Natural killer cell (primary cell): ENCODE data around the gene PRKACA. TPM values are rescaled to one million over a fixed set of nuclear protein-coding genes. Genes with fewer than 3 reads are reported as not detected.

Experiments
- ATAC-seq, 3 donors: fragments of 150-1000 bp in 2 of 3; fragments of 200-7000 bp in 1 of 3; cut with Tn5 transposase; 1 replicate in 1 of 3; 2 replicates in 2 of 3; pipeline ENCODE4 v1.10.0; 2021; ENCODE audit warnings: mild to moderate bottlenecking in 2 of 3, moderate library complexity in 2 of 3
- DNase-seq, 2 donors: peaks; one replicate each; pipeline versions ENCODE4 v3.0.0 to v3.0.0-alpha.2; 2013 to 2021; ENCODE audit warnings: mixed read lengths in 1 of 2
- H3K27ac ChIP-seq: one replicate; pipeline ENCODE4 v1.5.1; 2013; ENCODE audit warnings: mild to moderate bottlenecking, low read length
- H3K27me3 ChIP-seq: one replicate; pipeline ENCODE4 v1.6.1; 2013; ENCODE audit warnings: low read length; ENCODE audit not compliant: control insufficient read depth, insufficient read depth
- H3K36me3 ChIP-seq: one replicate; pipeline ENCODE4 v1.6.1; 2013; ENCODE audit warnings: low read length; ENCODE audit not compliant: control insufficient read depth, insufficient read depth
- H3K4me1 ChIP-seq: one replicate; pipeline ENCODE4 v1.6.1; 2013; ENCODE audit warnings: low read length; ENCODE audit not compliant: control insufficient read depth, insufficient read depth
- H3K4me3 ChIP-seq: one replicate; pipeline ENCODE4 v1.5.1; 2013; ENCODE audit warnings: low read length
- H3K9me3 ChIP-seq: one replicate; pipeline ENCODE4 v1.6.1; 2013; ENCODE audit warnings: low read length; ENCODE audit not compliant: control insufficient read depth, insufficient read depth
- H3K27ac Mint-ChIP-seq, 2 donors: one replicate each; pipeline ENCODE4 v1.8.0; 2022; ENCODE audit warnings: mild to moderate bottlenecking in 2 of 2, mixed read lengths in 2 of 2, moderate library complexity in 1 of 2
- H3K27me3 Mint-ChIP-seq, 2 donors: one replicate each; pipeline ENCODE4 v1.8.0; 2022; ENCODE audit warnings: low read depth in 2 of 2, mixed read lengths in 2 of 2
- H3K36me3 Mint-ChIP-seq: one replicate; pipeline ENCODE4 v1.8.0; 2022; ENCODE audit warnings: mixed read lengths
- H3K4me1 Mint-ChIP-seq, 2 donors: one replicate each; pipeline ENCODE4 v1.8.0; 2022; ENCODE audit warnings: mixed read lengths in 2 of 2
- H3K4me3 Mint-ChIP-seq: one replicate; pipeline ENCODE4 v1.8.0; 2022; ENCODE audit warnings: mild to moderate bottlenecking, moderate library complexity, mixed read lengths
- H3K9me3 Mint-ChIP-seq, 2 donors: one replicate each; pipeline ENCODE4 v1.8.0; 2022; ENCODE audit warnings: mixed read lengths in 2 of 2
- whole genome bisulfite sequencing: methylation state at CpG from one replicate; pipeline ENCODE4 v1.1.7; 2013; ENCODE audit warnings: missing lambda C conversion rate; ENCODE audit not compliant: insufficient coverage; 5-methylcytosine and 5-hydroxymethylcytosine counted together
- intact Hi-C: fragments of 100-400 bp; cut with micrococcal nuclease; formaldehyde crosslinking; loops from one replicate; pipeline ENCODE4 v1.14.2; 2022
- total RNA-seq, 4 donors: library from RNA; stranded (reverse); fragments of 120-200 nt in 1 of 4; gene quantifications; one replicate each; pipeline versions ENCODE4 v1.2.3 to v1.2.4, GENCODE V29; 2013 to 2022
- TF ChIP-seq, protein P1 (sequence below): fragments of 200-600 bp; IDR thresholded peaks from one replicate; pipeline ENCODE4 v1.8.0; 2022; ENCODE audit warnings: antibody characterized with exemption

PRKACA gene
- total RNA-seq, 3 donors from 2014 or later (not counting 1 experiment from before 2014, with no cell fraction given): 68.6 to 71.8 (median 69.3) TPM

DNA sequence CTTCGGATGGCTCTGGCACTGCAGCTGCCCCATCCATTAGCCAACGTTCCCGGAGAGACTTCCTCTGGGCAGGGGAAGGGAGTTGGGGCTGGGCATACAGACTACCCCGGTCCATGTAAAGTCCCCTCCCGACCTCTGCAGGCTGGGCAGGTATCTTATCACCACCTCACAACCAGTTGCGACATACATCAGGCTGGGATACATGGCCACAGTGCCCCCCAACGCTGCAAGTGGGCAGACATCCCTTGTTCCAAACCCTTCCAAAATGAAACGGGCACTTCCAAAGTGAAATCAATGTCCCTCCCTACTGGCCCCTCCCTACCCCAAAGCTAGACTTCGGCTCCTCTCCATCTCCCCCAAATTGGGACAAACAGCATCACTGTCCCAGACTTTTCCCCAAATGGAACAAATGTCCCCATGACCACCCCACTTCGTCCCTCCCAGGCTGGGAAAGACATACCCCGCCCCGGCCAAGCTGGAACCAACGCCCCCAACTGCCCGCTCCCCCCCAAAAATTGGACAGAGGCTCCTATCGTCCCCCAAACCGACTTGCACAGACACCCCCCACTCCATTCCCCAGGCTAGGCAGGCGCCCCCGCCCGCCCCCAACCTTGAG is 60.7 kb downstream of the PRKACA start:
- ATAC-seq (no peak), DNase-seq (no peak)
- H3K27ac ChIP-seq: no peak overlapping the region
- H3K4me3 Mint-ChIP-seq: peak overlapping the region; percentile 31
- peaks cover 20% of the 10 kb centered on the region for H3K27me3 ChIP-seq
- intact Hi-C loops: no loop called here
- no peaks in the 10 kb centered on the region for H3K36me3 Mint-ChIP-seq
- no peak overlapping the region for H3K27ac Mint-ChIP-seq
- peaks cover 10% of the 10 kb centered on the region for H3K36me3 ChIP-seq
- H3K4me1 Mint-ChIP-seq: peaks cover 9 to 22% of the 10 kb centered on the region in 2 donors
- H3K4me3 ChIP-seq: no peak overlapping the region
- 42% methylated on average over 19 of the region's 19 CpGs for WGBS
- H3K27me3 Mint-ChIP-seq: peaks cover 20 to 30% of the 10 kb centered on the region in 2 donors
- TF ChIP-seq, protein P1, sequence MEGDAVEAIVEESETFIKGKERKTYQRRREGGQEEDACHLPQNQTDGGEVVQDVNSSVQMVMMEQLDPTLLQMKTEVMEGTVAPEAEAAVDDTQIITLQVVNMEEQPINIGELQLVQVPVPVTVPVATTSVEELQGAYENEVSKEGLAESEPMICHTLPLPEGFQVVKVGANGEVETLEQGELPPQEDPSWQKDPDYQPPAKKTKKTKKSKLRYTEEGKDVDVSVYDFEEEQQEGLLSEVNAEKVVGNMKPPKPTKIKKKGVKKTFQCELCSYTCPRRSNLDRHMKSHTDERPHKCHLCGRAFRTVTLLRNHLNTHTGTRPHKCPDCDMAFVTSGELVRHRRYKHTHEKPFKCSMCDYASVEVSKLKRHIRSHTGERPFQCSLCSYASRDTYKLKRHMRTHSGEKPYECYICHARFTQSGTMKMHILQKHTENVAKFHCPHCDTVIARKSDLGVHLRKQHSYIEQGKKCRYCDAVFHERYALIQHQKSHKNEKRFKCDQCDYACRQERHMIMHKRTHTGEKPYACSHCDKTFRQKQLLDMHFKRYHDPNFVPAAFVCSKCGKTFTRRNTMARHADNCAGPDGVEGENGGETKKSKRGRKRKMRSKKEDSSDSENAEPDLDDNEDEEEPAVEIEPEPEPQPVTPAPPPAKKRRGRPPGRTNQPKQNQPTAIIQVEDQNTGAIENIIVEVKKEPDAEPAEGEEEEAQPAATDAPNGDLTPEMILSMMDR: no peak
- H3K9me3 ChIP-seq: no peaks in the 10 kb centered on the region
- H3K4me1 ChIP-seq: peaks cover 21% of the 10 kb centered on the region
- H3K9me3 Mint-ChIP-seq: no peaks in the 10 kb centered on the region

DNA sequence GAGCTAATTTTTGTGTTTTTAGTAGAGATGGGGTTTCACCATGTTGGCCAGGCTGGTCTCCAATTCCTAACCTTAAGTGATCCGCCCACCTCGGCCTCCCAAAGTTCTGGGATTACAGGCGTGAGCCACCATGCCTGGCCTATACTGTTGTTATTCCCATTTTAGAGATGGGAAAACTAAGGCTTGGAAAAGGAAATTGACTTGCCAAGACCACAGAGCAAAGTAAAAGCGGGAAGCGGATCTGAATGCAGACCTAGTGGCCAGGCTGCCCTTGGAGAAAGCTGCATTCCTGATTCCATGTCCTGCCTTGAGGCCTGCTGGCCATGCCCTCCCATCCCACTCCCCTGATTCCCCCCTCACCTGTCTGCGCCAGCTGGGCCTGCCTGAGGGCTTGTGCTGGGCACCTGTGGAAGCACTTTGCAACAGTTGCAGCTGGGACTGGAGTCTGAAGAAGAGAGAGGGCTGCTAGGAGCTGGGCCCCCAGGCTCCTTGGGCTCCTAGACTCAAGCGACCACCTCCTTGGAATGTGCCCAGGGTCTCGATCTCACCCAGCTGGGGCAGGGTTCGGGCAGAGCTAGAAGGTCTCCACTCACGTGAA is 61.4 kb downstream of the PRKACA start:
- Mint-ChIP-seq H3K4me3 (no peak overlapping the region), H3K27me3 (peaks cover 20 to 25% of the 10 kb centered on the region in 2 donors), H3K36me3 (no peaks in the 10 kb centered on the region), H3K9me3 (no peaks in the 10 kb centered on the region), H3K27ac (no peak overlapping the region), H3K4me1 (peaks cover 9 to 22% of the 10 kb centered on the region in 2 donors)
- 94% methylated on average over 10 of the region's 10 CpGs for WGBS
- peaks cover 21% of the 10 kb centered on the region for H3K4me1 ChIP-seq
- peaks cover 16% of the 10 kb centered on the region for H3K36me3 ChIP-seq
- no peaks in the 10 kb centered on the region for H3K9me3 ChIP-seq
- intact Hi-C loops: no loop called here
- H3K27ac ChIP-seq: no peak overlapping the region
- ATAC-seq (no peak), DNase-seq (no peak)
- TF ChIP-seq, protein P1: no peak
- no peak overlapping the region for H3K4me3 ChIP-seq
- peaks cover 18% of the 10 kb centered on the region for H3K27me3 ChIP-seq

DNA sequence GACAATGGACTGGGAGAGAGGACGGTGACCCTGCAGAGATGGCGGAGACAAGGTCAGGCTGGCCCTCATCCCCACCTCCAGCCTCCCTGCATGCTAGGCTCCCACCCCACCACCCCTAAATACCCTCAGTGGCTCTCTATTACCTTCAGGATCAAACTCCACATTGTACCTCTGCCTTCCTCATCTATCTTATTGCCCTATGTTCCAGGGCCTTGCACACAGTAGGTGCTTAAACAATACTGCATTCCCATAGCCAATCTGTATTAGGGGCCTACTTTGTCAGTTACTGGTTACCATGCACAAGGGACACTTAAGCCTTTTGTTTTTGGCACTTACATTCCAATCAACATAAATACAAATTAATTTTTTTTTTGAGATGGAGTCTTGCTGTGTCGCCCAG is 62.2 kb downstream of the PRKACA start:
- ATAC-seq (no peak), DNase-seq (no peak)
- peaks cover 21% of the 10 kb centered on the region for H3K4me1 ChIP-seq
- peaks cover 9 to 23% of the 10 kb centered on the region in 2 donors for H3K4me1 Mint-ChIP-seq
- peaks cover 20 to 23% of the 10 kb centered on the region in 2 donors for H3K27me3 Mint-ChIP-seq
- intact Hi-C loops: no loop called here
- H3K4me3 Mint-ChIP-seq: no peak overlapping the region
- H3K27me3 ChIP-seq: peaks cover 18% of the 10 kb centered on the region
- H3K36me3 ChIP-seq: peaks cover 24% of the 10 kb centered on the region
- H3K9me3 Mint-ChIP-seq: no peaks in the 10 kb centered on the region
- no peak overlapping the region for H3K4me3 ChIP-seq
- no peaks in the 10 kb centered on the region for H3K36me3 Mint-ChIP-seq
- H3K27ac ChIP-seq: no peak overlapping the region
- TF ChIP-seq, protein P1: no peak
- no peak overlapping the region for H3K27ac Mint-ChIP-seq
- no peaks in the 10 kb centered on the region for H3K9me3 ChIP-seq
- WGBS: 96% methylated on average over 3 of the region's 3 CpGs
